ENCODE results near the gene PRCC.

PRCC gene

GRCh38 chr1:156845953-156846545 is 78.7 kb downstream of the PRCC start:
- no peak for DNase-seq

DNA sequence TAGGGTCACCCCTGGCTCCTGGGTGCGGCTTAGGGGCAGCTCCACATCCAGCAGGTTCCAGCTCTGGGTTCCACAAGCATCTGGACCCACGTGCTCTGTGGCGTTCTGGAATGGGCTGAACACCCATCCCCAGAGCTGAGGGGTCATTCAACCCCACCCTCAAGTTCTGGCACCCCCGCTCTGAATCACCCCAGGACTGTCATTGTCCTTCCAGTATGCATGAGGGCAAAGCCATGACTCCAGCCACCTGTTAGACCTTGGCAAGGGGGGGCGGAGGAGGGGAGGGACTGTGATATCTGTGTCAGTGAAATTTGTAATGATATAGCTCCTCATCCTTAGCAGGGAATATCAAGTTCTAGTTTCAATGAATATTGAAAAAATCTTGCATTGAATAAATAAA is 79.3 kb downstream of the PRCC start:
- DNase-seq, result no peak

DNA sequence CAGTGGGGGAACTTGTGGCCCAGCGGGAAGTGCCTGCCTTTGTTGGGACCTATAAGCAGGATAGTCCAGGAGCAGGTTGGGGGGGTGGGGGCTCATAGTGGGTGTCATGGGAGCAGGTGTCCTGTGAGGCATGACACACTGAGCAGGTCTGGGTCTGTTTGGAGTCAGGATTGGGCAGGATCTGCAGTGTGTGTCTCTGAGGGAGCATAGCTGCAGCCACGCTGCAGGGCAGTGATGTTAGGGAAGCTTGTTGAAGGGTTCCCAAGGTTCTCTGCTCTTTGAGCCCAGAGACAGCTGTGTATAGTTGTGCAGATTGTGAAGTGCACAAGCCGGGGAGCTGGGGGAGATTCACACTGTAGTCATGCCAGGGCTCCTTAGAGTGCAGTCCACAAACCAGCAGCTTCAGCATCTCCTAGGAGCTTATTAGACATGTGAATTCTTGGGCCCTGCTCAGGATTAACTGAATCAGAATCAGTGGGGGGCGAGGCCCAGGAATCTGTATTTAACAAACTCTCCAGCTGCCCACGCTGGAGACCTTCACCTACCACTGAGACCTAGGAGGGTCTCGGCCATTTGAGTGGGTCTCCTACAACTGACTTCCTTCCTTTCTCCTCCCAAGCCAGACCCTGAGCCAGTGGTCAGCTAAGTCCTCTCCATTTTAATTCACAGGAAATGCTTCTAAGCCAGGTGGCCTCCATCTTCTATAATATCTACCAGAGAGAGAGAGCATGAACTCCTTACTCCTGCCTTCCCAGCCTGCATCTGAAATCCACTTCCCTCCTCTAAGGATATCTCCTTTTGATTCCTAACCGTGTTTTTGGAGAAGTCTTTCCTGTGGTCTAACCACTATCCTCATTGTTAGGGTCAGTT is 80.5 kb downstream of the PRCC start:
- DNase-seq, result no peak

GRCh38 chr1:156848461-156849150 is 81.3 kb downstream of the PRCC start:
- DNase-seq, result no peak

DNA sequence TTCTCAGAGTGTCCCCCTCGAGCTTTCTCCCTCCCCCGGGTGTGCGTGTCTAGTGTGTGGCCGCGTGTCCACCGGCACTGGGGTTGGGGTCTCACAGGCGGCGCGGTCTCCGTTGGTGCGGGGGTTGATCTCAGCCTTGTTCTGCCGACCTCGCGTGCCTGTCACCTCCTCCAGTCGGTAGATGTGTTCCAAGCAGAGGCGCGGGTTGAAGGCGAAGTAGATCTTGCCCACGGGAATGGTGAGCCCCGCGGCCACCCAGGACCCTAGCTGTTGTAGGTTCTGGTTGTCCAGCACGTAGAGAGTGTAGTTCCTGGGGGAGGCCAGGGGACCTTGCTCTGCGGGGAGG is 81.8 kb downstream of the PRCC start:
- no peak for DNase-seq

All from GDM1 (cell line).